Activated CD8-positive, alpha-beta memory T cell treated with anti-CD3 and anti-CD28 coated beads, Interleukin-2, amount 50 U/mL, for 24 hours (primary cell): Measurements from ENCODE around the gene FEZF2.

Experiments used
- DNase-seq: peaks from one replicate; pipeline ENCODE4 v3.0.0-alpha.2; 2020; ENCODE audit errors: extremely low read depth

FEZF2 gene

DNA sequence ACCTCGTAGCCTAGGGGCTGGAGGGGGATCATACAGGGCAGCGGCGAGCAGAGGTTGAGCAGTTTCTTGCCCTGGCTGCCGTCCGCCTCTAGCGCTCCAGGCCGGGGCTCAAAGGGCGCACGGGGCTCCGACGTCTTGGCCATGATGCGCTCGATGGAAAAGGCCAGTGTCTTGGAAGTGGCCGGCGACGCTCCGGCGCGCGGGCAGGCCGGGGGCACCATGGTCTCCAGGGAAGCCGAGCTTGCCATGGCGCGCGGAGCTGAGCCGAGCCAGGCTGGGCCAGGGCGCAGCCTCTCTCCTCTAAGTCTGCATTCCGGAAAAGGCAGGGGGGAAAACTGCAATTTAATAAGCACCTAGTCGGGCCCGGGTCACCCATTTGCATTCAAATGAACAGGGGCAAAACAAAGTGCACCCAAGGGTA lies 719 bp downstream of the FEZF2 start:
- DNase-seq: no peak

DNA sequence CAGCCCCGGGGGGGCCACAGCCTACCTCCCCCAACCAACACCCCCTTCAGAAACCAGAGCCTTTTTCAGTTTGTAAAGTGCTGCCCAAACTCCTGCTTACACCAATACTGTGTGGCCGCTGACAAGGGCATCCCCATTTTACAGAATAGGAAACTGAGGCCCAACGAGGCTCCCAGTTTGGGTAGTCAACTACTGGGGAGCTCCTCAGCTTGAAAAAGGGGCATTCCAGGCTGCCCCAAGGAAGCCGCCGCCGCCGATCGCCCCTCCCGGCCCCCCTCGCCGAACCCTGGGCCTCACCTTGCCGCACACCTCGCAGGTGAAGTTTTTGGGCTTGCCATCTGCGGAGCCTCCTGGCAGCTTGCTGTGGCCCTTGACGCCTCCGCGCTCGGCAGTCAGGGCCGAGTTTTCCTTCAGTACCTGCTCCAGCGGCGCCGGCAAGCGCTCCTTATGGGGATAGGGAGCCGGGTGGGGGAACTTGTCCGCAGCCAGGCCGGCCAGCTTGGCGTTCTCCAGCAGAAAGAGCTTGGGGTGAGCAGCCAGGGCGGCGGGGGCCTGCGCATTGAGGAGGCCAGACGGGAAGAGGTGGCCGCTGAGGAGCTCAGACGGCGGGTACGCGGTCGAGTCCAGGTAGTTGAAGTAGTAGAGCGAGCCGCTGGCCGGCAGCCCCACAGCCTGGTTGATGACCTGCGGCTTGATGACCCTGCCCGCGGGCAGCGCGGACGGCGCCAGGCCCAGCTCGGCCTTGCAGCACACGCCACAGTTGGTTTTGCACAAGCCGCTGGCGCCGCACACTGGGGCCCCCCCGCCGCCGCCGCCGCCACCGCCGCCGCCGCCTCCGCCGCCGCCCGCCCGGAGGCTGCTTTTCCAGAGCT lies 1.4 kb downstream of the FEZF2 start:
- no peak for DNase-seq

DNA sequence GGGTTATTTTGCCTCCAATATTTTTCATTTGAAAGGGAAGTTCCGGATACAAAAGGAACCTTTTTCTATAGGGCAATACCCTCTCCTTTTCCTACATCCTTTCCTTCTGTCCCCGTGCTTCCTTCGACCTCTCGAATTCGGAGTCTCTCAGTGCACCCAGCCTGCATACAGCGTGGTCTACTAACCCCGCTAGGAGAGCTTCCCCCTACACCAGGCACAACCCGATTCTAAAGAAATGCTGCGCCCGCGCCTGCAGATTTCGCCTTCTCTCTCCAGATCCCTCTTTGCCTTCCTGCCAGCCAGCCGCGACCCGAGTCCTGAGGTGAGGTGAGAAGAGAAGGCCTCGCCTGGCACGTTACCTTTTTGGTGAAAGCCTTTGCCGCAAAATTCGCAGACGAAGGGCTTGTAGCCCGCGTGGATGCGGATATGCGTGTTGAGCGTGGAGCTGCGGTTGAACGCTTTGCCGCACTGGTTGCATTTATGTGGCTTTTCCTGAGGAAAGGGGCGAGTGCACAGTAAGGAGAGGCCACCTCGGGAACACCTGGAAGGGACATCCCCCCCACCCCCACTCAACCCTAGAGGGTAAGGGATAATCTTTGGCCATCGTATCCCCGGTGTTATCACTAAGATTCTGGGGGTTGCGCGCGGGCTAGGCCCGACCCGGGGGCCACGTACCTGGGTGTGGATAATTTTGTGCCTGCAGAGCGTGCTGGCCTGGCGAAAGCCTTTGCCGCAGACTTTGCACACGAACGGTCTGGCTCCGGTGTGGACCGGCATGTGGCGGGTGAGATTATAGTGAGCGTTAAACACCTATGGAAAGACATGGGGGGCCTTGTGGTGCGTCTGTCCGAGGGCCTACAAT lies 2.3 kb downstream of the FEZF2 start:
- no peak for DNase-seq

DNA sequence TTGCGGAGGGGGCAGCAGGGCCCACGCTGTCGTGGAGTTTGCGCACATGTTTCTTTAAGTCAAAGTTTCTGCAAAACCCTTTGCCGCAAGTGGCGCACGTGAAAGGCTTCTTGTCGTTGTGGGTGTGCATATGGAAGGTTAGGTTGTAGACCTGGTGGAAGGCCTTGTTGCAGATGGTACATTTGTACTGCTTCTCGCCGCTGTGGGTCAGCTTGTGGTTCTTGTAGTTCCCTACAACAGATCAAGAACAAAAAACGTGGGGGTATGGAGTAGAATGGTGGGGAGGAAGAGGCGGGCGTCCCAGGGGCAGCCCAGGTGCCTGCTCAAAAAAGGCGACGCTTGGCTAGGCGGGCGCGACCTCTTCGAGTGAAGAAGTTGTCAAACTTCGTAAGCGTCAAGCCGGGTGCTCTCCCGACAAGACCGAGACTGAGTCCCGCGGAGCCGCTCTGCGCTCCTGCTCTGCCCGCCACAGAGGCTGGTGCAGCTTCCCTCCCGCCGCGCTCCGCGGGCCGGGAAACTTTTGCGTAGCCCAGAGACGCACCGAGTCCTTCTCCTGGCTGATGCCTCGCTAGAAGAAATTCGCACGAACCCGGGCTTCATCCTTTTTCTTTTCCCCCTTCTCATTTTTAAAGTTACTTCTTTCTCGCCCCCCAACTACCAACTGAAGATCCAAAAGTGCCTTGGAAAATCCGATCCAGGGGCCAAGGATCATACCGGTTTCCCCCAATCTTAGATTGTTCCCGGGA lies 3.1 kb downstream of the FEZF2 start:
- DNase-seq: no peak

DNA sequence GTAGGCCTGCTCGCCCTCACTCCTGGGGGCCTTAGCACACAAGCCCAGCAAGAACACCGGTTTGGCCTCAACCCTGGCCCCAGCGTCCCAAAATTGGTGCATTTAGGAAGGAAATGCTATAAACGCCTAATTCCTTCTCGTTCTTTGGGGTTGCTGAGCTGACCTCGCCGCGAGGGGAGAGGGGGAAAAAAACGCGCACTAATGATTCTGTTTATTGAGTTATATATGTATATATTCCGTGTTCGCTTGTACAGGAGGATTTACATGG lies 3.9 kb downstream of the FEZF2 start:
- no peak for DNase-seq

DNA sequence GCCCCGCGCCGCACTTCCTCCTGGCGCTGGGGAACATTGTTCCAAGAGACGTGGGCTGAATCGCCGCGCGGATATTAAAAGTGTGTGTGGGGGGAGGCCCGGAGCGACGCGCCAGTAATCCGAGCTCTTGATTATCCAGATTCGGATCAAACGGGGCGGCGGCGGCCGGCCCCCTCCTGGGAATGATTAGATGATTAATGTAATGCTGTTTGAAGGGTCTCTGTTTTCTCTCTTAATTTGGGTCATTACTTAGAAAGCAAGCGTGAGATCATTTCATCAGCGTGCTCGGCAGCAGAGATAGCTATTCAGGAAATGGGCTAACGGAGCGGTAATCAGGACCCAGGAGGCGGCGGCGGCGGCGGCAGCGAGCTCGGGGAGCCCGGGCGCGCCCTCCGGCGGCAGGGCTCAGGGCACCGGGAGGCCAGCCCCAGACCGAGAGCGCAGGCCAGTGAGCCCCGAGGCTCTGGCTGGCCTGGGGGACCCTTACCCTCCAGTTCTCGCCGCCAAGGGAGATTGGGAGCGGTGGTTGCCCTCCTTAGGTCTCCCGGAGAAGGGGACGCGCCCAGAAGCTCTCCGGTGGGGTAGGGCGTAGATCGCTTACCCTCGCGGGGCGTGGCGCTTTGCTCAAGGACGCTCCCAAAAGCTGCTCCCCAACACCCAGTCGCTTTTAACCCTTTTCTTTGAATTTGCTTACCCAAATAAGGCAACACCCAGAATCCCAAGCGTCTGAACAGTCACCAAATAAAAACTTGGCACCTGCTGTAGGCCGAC lies 4.5 kb downstream of the FEZF2 start:
- no peak for DNase-seq

DNA sequence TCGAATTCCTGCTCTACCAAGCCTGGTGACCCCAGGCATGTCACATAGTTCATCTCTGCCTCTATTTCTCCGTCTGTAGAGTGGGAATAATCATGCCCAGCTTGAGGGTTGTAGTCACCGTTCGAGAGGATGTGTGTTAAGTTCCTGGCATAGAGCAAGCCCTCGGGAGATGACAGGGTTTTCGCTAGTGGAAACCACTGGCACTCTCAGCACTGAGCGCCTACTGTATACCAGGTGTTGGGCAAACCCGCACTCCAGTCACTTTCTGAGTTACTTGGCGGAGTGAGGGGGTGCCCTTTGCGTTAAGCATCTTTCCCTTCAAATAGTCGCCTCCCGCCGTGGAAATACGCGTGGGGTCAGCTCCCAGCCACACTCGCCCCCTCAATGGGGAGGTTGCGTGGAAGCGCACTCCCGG lies 5.1 kb downstream of the FEZF2 start:
- DNase-seq: no peak

DNA sequence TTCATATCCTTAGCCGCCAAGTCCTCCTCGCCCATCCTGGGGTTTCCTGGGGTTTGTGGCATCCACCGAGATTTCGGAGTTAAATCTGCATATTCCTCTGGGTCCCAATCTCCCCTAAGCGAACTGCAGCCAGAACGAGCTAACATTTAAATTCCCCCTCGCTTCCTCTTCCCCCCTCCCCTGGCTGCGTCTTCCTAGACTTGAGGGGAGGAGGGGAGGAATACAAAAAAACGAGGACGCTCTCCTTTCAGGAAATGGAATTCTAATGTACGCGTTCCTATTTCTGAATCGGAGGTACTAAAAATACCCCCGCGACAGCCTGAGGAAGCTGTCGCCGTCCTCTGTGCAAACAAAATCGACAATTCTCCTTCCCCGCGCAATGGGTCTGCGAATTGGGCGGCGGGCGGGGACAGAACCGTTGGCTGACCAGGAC lies 5.6 kb downstream of the FEZF2 start:
- no peak for DNase-seq

DNA sequence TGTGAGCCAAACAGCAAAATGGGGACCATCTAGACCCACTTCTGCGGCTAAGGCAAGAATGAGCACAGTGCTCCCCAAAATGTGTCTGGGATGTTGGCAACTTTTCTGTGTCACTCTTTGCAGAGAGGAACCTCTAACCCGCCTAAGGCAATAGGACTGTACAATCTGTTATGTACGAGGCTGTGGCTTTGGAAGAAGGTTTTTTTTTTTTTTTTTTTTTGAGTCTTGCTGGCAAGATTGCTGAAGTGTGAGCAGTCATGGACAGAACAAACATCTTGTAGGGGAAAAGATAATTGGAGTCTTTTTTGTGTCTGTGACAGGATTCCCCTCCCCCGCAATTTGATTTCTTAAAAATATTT lies 7.2 kb downstream of the FEZF2 start:
- DNase-seq: no peak

DNA sequence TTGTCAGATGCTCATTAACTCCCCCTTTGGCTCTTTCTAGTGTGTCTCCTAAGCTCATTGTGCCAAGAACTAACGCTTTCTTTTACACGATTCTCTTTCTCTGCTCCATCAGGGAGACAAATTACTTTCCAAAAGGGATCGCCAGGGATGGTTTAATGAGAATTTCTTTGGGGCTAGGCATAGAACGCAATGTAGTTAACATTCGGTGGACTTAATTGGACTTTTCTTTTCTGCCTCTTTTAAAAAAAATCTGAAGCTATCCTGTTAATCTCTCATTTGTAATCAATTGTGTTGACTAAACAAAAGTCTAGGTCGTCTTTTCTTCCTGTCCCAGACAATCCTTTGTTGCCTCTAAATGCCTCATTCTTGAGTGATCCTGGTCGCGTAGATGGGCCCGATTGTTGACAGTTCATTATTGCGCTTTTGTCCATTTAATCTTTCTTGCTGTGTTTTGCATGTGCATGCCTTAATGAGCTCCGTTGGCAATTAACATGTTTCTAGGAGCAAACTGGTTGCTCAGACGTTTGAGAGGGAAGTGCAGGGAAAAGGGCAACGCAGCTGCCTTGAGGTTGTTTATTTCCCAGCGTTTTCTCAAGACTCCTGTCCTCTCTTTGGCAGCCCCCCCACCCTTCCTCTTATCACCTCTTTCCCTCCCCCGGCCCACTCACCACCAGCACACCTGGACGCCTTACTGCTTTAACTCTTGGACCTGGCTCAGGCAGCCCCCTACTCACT lies 7.8 kb downstream of the FEZF2 start:
- DNase-seq: no peak

DNA sequence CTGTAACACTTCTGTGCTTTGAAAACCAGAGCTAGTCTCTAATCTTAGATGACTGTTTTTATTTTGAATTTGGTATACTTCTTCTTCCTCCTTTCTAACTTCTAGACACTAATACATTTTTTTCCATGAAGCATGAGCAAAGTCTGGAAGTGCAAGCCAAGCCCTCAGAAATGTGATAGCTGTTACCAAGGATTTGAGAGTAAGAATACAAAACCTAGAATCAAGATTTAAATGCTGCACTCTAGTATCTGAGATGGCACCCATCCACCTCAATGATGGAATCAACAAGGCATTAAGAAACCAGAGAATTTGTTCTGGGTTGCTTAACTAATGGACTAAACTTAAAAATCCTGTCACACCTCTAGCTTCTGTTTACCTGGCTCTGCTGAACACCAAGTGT lies 9.2 kb downstream of the FEZF2 start:
- DNase-seq: no peak

DNA sequence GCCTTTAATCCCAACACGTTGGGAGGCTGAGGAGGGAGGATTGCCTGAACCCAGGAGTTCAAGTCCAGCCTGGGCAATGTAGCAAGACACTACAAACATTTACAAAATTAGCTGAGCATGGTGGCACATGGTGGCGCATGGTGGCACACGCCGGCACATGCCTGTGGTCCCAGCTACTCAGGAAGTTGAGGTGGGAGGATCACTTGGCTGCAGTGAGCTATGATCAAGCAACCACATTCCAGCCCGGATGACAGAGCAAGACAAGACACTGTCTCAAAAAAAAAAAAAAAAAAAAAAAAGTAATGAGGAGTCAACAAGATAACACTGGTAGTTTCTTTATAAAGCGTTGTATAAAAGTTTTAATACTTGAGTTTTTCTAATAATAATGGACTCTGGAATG lies 10.1 kb downstream of the FEZF2 start:
- DNase-seq: no peak

DNA sequence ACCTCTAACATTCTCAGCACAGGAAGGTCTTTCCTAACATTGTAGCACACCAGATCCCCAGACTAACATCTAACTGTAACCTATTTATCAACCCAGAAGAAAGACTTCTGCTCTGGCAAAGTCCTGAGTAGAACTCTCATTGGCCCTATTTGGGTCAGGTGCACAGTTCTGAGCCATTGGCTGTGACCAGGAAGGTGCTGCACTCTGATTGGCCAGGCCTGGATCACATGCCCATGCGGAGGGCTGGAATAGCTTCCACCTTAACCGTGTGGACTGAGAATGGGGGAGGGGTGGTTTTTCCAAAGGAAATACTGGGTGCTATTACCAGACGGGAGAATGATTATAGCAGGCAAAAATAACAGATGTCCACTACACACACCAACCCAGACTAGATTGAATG lies 11.5 kb downstream of the FEZF2 start:
- no peak for DNase-seq

DNA sequence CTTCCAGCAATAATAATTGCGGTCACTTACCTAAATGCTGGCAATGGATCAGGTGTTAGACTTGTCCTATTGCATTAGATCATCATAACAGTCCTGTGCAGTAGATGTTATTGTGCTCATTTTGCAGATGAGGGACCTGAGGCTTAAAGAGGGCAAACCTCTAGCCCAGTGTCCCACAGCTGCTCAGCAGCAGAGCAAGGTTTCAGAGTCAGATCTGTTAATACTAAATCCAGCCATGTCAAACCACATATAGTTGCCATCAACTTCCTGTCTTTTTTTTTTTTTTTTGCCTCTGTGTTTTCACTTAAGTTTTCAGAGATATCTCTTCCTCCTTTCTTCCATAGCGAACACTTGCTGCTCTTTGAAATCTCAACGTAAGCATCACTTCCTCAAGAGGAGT lies 12.1 kb downstream of the FEZF2 start:
- DNase-seq: no peak

DNA sequence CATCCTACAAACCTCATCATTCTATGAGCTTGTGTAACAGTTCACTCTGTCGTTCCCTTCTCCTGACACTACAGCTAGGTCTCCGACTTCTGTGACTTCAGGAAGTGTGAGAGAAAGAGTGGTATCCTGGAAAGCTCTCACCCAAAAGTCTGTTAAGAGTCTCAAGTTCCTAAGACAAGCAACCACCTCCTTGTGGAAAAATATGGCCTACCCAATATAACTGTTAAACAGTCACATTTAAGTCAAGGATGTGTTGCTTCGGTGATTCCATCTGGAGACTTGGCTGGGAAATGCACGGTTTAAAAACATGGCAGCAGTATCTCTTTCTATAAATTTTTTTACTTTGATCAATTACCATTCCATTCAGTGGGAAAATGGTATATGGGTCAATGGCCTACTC lies 13.8 kb downstream of the FEZF2 start:
- DNase-seq: no peak

DNA sequence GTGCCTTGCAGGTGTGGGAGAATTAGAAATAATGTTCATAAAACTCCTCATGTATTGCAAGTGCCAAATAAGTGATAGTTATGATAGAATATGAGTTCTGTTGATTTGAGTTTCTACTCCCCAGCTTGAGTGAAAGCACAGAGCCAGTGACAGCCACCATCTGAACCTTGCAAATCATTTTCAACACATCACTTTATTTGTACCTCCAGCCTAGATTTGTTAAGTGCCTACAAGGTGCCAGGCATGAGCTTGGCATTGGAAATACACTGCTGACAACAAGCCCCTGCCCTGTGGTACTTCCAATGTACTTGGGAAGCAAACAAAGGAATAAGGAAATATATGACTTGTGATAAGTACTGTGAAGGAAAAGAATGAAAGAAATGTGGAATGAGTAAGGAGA lies 17.0 kb downstream of the FEZF2 start:
- DNase-seq: no peak

DNA sequence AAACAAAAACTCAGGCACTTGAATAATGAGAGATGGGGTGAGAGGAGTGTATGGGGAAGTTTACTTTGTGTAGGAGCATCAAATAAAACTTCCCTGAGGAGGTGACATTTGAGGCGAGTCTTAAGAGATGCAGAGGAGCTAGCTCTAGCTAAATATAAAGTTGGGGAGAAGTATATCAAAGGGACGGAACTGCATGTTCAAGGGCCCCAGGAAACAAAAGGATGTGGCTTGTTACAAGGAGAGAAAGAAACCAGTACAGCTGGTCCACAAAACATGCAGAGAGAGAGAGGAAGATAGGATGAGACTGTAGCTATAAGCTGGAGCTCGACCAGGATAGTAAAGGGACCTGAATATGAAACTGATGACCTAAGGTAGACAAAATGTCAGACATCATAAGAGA lies 17.6 kb downstream of the FEZF2 start:
- DNase-seq: no peak

DNA sequence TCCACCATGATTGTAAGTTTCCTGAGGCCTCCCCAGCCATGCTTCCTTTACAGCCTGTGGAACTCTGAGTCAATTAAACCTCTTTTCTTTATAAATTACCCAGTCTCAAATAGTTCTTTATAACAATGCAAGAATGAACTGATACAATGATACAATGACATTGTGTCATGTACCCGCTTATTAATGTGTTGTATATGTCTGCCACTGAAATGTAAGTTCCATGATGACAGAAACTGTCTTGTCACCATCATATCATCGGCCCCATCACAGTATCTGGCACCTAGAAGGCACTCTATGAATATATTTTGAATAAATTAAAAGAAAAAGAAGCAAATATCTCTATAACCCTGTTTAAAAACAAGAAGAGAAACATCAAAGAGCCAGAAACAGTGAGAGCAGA lies 29.6 kb downstream of the FEZF2 start:
- DNase-seq: no peak

DNA sequence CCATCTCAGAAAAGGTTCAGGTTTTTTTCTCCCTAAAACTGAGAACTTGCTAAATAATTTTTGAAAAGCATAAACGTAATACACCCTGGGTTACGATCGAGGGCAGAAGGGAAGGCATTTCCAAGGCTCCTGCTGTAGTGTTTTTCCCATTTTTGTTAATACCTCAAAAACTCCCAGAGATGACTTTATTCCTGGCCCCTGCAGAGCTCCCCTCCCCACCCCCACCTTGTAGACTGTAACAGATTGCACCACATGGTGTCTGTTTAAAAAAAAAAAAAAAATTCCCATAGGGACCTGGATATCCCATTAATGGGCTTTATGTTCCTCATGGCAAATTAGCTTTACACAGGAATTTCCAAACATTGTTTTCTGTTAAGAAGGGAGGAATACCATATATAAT lies 38.2 kb downstream of the FEZF2 start:
- no peak for DNase-seq

DNA sequence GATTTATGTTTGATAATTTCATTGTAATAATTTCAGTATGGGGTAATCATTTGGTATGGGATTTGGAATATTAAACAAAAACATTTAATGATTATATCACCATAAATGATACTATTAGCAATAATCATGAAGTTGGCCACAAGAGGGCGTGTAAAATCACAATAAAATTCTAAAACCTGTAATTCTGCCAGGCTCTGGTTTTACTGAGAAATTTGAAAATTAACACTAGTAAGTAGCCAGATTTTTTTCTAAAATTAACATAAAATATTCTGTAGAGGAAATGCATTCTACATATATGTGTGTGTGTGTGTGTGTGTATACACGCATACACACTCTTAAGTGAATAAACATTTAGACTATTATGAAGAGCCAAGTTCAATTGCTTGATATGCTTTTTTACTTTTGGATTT lies 40.5 kb downstream of the FEZF2 start:
- no peak for DNase-seq

DNA sequence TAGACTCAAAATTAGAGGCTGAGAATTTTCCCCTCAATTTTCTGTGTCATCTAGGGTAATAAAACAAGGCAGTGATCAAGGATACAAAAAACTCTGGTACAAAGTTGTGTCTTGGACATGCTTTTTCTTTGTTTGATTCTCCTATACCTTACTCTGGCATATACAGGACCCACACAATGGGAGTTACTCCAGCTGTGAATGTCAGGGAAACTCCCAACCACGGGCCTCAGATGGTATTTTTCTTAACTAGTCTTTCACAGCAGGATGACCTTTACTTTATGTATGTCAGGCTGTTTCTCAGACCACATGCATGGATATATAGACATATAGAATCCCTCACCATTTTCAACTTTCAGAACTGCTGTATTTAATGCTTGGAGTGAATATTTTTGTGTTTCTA lies 41.3 kb downstream of the FEZF2 start:
- no peak for DNase-seq
